GM19099 (cell line): ENCODE measurements around the gene SRRM5.

Experiments used
- POLR2A ChIP-seq: IDR thresholded peaks from 3 replicates; pipeline ENCODE4 v1.6.1; 2011; ENCODE audit warnings: low read depth; ENCODE audit not compliant: insufficient read length; ENCODE audit errors: extremely low read depth

Gene SRRM5

GRCh38 chr19:43639519-43640423 lies 27.9 kb downstream of the SRRM5 start, which contains the start of gene CADM4:
TSS of gene CADM4 (minus strand) at chr19:43639850. CDS start at chr19:43639790, 60 bp downstream.
- TF ChIP-seq POLR2A = no peak

- no peak for TF ChIP-seq POLR2A
Measured at GRCh38 chr19:43640424-43640757, 28.5 kb downstream of the SRRM5 start.

- TF ChIP-seq POLR2A = no peak
Measured at GRCh38 chr19:43641333-43641732, 29.4 kb downstream of the SRRM5 start.

GRCh38 chr19:43642531-43642930 lies 30.6 kb downstream of the SRRM5 start:
- no peak for TF ChIP-seq POLR2A

- no peak for TF ChIP-seq POLR2A
Measured at GRCh38 chr19:43643326-43643725, 31.4 kb downstream of the SRRM5 start.

GRCh38 chr19:43644181-43644580 lies 32.3 kb downstream of the SRRM5 start:
- TF ChIP-seq POLR2A = no peak

GRCh38 chr19:43648633-43649032 lies 36.7 kb downstream of the SRRM5 start:
- no peak for TF ChIP-seq POLR2A

- no peak for TF ChIP-seq POLR2A
Measured at GRCh38 chr19:43649514-43649913, 37.6 kb downstream of the SRRM5 start.

- no peak for TF ChIP-seq POLR2A
Measured at GRCh38 chr19:43651758-43652545, 40.1 kb downstream of the SRRM5 start.

GRCh38 chr19:43652546-43652874 lies 40.6 kb downstream of the SRRM5 start:
- no peak for TF ChIP-seq POLR2A

GRCh38 chr19:43656436-43656835 lies 44.5 kb downstream of the SRRM5 start:
- no peak for TF ChIP-seq POLR2A

- no peak for TF ChIP-seq POLR2A
Measured at GRCh38 chr19:43658001-43658400, 46.1 kb downstream of the SRRM5 start.

GRCh38 chr19:43658494-43658893 lies 46.6 kb downstream of the SRRM5 start:
- no peak for TF ChIP-seq POLR2A

GRCh38 chr19:43660301-43660970 lies 48.5 kb downstream of the SRRM5 start:
- no peak for TF ChIP-seq POLR2A

- no peak for TF ChIP-seq POLR2A
Measured at GRCh38 chr19:43660971-43661360, 49.1 kb downstream of the SRRM5 start.
